ENCODE data around the gene NAV2. TPM values are rescaled to one million over a fixed set of nuclear protein-coding genes. Genes with fewer than 3 reads are reported as not detected.

The NAV2 gene
- total and polyA plus RNA-seq, 2 experiments from 2014 or later, result 26.0 to 45.0 TPM

DNA sequence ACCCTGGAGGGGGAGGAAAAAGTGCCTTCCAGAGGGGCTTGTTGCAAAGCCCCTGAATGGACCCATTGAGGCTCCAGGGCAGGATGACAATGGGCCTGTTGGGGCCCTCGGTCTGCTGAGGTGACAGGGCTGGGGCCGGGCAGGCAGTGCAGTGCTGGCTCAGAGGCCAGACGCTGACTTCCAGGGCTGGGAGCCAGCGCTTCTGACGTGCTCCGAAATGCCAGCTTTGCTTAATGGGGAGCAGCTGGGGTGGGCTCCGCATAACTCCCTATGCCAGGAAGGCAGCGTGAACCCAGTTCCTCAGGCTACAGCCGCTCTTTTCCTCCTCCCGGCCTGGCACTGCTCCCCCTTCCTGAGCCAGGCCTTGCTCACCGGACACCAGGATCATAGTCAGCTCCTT lies 17.7 kb downstream of the NAV2 start (continued):
- no peak for TF ChIP-seq ZNF462 (CRISPR knock-in tag; IDR thresholded peaks at IDR 0.05)
- no peak for TF ChIP-seq EZH2phosphoT487 (IDR thresholded peaks at IDR 0.05; ENCODE audit: unreplicated experiment)
- TF ChIP-seq, protein P1, sequence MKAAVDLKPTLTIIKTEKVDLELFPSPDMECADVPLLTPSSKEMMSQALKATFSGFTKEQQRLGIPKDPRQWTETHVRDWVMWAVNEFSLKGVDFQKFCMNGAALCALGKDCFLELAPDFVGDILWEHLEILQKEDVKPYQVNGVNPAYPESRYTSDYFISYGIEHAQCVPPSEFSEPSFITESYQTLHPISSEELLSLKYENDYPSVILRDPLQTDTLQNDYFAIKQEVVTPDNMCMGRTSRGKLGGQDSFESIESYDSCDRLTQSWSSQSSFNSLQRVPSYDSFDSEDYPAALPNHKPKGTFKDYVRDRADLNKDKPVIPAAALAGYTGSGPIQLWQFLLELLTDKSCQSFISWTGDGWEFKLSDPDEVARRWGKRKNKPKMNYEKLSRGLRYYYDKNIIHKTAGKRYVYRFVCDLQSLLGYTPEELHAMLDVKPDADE (IDR thresholded peaks at IDR 0.05), result no peak
- TF ChIP-seq ZNF114 (CRISPR knock-in tag; IDR thresholded peaks at IDR 0.05), result no peak
- TF ChIP-seq, protein P2, sequence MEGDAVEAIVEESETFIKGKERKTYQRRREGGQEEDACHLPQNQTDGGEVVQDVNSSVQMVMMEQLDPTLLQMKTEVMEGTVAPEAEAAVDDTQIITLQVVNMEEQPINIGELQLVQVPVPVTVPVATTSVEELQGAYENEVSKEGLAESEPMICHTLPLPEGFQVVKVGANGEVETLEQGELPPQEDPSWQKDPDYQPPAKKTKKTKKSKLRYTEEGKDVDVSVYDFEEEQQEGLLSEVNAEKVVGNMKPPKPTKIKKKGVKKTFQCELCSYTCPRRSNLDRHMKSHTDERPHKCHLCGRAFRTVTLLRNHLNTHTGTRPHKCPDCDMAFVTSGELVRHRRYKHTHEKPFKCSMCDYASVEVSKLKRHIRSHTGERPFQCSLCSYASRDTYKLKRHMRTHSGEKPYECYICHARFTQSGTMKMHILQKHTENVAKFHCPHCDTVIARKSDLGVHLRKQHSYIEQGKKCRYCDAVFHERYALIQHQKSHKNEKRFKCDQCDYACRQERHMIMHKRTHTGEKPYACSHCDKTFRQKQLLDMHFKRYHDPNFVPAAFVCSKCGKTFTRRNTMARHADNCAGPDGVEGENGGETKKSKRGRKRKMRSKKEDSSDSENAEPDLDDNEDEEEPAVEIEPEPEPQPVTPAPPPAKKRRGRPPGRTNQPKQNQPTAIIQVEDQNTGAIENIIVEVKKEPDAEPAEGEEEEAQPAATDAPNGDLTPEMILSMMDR (conservative IDR thresholded peaks at IDR 0.05; ENCODE audit: low read depth in 2 of 2), result no peak

GRCh38 chr11:19734171-19734570 lies 21.5 kb downstream of the NAV2 start:
- no peak overlapping the region for H2AFZ ChIP-seq
- no peak for DNase-seq (ENCODE audit: low spot score)
- H3K36me3 Mint-ChIP-seq (ENCODE audit: low read depth), result no peaks in the 10 kb centered on the region
- no peak for ATAC-seq
- H3K4me1 Mint-ChIP-seq, result peaks cover 13% of the 10 kb centered on the region
- no peak overlapping the region for H3K4me3 ChIP-seq
- no peak overlapping the region for H3K27ac Mint-ChIP-seq
- H3F3A ChIP-seq (replicated peaks; ENCODE audit: low read depth), result no peaks in the 10 kb centered on the region
- no peak overlapping the region for H3K4me2 ChIP-seq
- no peaks in the 10 kb centered on the region for H3K9me3 Mint-ChIP-seq
- H3K27ac ChIP-seq (ENCODE audit: low read depth), result no peak overlapping the region
- H3K9me2 ChIP-seq (ENCODE audit: insufficient read depth), result no peaks in the 10 kb centered on the region
- no peaks in the 10 kb centered on the region for H3K79me2 ChIP-seq (replicated peaks; ENCODE audit: insufficient read depth)
- H3K36me3 ChIP-seq (ENCODE audit: insufficient read depth), result no peaks in the 10 kb centered on the region
- no peak overlapping the region for H3K4me3 Mint-ChIP-seq
- no peaks in the 10 kb centered on the region for H4K20me1 ChIP-seq (replicated peaks; ENCODE audit: insufficient read depth)
- peaks cover 2% of the 10 kb centered on the region for H3K27me3 Mint-ChIP-seq (ENCODE audit: insufficient read depth, low read depth, poor library complexity)
- no peaks in the 10 kb centered on the region for H3K27me3 ChIP-seq (ENCODE audit: insufficient read depth)
- H3K4me1 ChIP-seq (ENCODE audit: insufficient read depth), result peaks cover 1% of the 10 kb centered on the region
- TF ChIP-seq EZH2phosphoT487 (IDR thresholded peaks at IDR 0.05; ENCODE audit: unreplicated experiment), result no peak
- no peak for TF ChIP-seq ZNF114 (CRISPR knock-in tag; IDR thresholded peaks at IDR 0.05)
- TF ChIP-seq NANOG (IDR thresholded peaks at IDR 0.05; ENCODE audit: borderline replicate concordance), result no peak
- TF ChIP-seq, protein P2 (conservative IDR thresholded peaks at IDR 0.05; ENCODE audit: low read depth in 2 of 2), result no peak
- no peak for TF ChIP-seq REST (IDR thresholded peaks at IDR 0.05; ENCODE audit: unreplicated experiment)

All from GM23338 (cell line).